ENCODE data around the gene KIF3A.

Gene KIF3A

DNA sequence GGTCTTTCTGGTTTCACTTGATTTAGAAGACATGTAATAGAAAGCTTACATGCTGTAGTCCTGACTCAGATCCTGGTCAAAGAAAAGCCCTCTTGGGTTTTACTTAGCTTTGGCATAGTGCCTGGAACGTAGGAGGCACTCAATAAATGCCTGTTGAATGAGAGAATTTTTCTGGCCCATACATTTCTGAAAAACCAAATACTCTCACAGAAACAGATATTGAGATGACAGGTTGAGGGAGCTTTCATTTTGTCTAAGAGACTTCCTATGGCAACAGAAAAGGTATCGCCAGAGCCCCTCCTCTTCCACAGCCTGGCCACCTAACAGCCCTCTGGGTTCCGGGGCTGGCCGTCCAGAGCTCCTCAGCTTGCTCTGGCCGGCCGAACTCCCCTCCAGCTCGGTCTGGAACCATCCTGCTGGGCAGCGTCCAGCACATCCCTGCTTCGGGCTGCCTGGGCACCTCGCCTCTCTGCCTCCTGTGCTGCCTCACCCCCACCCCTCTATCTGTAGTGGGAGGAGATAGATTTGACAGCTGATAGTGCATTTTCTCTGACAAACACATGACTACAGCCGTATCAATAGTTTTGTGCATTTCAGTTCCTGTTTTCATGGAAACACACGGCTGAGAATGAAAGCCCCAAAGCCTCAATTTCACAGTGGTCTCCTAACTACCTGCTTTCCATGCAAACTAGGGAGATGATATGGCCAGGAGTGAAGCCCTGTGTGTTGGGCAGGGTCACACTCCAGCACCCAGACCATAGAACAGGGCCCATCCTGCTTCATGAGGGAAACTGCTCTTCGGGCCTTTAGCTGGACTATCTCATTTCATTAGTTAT is 62.5 kb downstream of the KIF3A start:
- TF ChIP-seq, protein P1, sequence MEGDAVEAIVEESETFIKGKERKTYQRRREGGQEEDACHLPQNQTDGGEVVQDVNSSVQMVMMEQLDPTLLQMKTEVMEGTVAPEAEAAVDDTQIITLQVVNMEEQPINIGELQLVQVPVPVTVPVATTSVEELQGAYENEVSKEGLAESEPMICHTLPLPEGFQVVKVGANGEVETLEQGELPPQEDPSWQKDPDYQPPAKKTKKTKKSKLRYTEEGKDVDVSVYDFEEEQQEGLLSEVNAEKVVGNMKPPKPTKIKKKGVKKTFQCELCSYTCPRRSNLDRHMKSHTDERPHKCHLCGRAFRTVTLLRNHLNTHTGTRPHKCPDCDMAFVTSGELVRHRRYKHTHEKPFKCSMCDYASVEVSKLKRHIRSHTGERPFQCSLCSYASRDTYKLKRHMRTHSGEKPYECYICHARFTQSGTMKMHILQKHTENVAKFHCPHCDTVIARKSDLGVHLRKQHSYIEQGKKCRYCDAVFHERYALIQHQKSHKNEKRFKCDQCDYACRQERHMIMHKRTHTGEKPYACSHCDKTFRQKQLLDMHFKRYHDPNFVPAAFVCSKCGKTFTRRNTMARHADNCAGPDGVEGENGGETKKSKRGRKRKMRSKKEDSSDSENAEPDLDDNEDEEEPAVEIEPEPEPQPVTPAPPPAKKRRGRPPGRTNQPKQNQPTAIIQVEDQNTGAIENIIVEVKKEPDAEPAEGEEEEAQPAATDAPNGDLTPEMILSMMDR (conservative IDR thresholded peaks at IDR 0.05) = no peak
- TF ChIP-seq ZFX (IDR thresholded peaks at IDR 0.05) = no peak

DNA sequence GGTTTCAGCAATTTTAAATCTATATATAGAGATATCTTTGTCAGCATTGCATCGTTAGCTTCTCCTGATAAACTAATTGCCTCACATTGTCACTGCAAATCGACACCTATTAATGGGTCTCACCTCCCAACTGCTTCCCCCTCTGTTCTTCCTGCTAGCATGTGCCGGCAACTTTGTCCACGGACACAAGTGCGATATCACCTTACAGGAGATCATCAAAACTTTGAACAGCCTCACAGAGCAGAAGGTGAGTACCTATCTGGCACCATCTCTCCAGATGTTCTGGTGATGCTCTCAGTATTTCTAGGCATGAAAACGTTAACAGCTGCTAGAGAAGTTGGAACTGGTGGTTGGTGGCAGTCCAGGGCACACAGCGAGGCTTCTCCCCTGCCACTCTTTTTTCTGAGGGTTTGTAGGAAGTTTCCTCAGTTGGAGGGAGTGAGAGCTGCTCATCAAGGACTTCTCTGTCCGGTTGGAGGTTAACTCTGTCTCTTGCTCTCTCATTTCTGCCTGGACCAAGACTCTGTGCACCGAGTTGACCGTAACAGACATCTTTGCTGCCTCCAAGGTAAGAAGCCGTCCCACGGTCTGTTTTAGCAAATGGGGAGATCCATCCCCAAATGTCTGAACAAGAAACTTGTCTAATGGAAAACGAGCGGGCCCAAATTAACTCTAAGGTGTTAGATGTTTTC is 63.3 kb downstream of the KIF3A start, which contains the start of gene IL4:
Gene IL4, plus strand, starts transcription at position 51 of the 692 bp plus-strand sequence. Its CDS starts 62 bp downstream, at position 113.
- H3K27ac ChIP-seq = no peak within 1 kb of the TSS
- TF ChIP-seq ZFX (IDR thresholded peaks at IDR 0.05) = no peak
- TF ChIP-seq, protein P1 (conservative IDR thresholded peaks at IDR 0.05) = no peak

More for the DNA sequence above, 62.5 kb downstream of the KIF3A start:
- no peak overlapping the region for H3K27ac ChIP-seq

GRCh38 chr5:132673488-132673887 is 63.9 kb downstream of the KIF3A start:
- no peak overlapping the region for H3K27ac ChIP-seq
- no peak for TF ChIP-seq ZFX (IDR thresholded peaks at IDR 0.05)
- TF ChIP-seq, protein P1 (conservative IDR thresholded peaks at IDR 0.05) = no peak

GRCh38 chr5:132671000-132671399 is 66.3 kb downstream of the KIF3A start:
- H3K27ac ChIP-seq = no peak overlapping the region
- no peak for TF ChIP-seq ZFX (IDR thresholded peaks at IDR 0.05)
- TF ChIP-seq, protein P1 (conservative IDR thresholded peaks at IDR 0.05) = no peak

GRCh38 chr5:132669966-132670882 is 67.1 kb downstream of the KIF3A start:
- no peak for TF ChIP-seq ZFX (IDR thresholded peaks at IDR 0.05)
- TF ChIP-seq, protein P1 (conservative IDR thresholded peaks at IDR 0.05) = no peak
- H3K27ac ChIP-seq = no peak overlapping the region

DNA sequence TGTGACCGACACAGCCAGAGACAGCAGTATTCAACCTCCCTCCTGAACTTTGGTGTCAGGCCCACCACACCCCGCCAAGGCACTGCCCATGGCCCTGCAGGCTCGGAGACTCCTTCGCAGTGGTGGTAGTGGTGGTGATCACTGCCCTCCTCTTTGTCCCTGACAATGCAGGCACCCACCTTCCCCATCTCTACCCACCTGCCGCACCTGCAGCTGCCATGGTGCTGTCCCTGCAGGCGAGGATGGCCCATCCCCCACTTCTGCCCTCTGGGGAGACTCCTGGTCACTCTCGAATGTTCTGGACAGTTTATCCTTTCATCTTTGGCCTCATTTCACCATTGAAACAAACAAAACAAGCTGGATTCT is 67.9 kb downstream of the KIF3A start:
- no peak for TF ChIP-seq ZFX (IDR thresholded peaks at IDR 0.05)
- TF ChIP-seq, protein P1 (conservative IDR thresholded peaks at IDR 0.05) = no peak
- no peak overlapping the region for H3K27ac ChIP-seq
